Urothelium cell line (cell line): ENCODE measurements around the gene XPC.

ENCODE experiments used
- DNase-seq: peaks from one replicate; pipeline ENCODE4 v3.0.0; 2011; ENCODE audit warnings: low spot score, mixed read lengths
- FAIRE-seq: peaks from 2 replicates; lab custom pipeline; 2011; peaks lifted over from hg19 to GRCh38; lab: Jason Lieb, UNC

The XPC gene

GRCh38 chr3:14208977-14209394, 30.6 kb upstream of the XPC start:
- DNase-seq: no peak
- no peak for FAIRE-seq

- DNase-seq (no peak), FAIRE-seq (no peak)
Measured at GRCh38 chr3:14208168-14208567, 29.8 kb upstream of the XPC start.

GRCh38 chr3:14206548-14207177, 28.3 kb upstream of the XPC start:
- no peak for FAIRE-seq
- no peak for DNase-seq

- DNase-seq (no peak), FAIRE-seq (no peak)
Measured at GRCh38 chr3:14204515-14205284, 26.3 kb upstream of the XPC start.

- DNase-seq (peak; percentile 82), FAIRE-seq (no peak)
Measured at GRCh38 chr3:14203521-14204079, 25.2 kb upstream of the XPC start.

- no peak for FAIRE-seq
Measured at GRCh38 chr3:14202874-14203520, 24.6 kb upstream of the XPC start.

GRCh38 chr3:14201940-14202684, 23.7 kb upstream of the XPC start:
- FAIRE-seq (no peak), DNase-seq (no peak)

More at GRCh38 chr3:14202874-14203520, 24.6 kb upstream of the XPC start:
- no peak for DNase-seq

- no peak for FAIRE-seq
- no peak for DNase-seq
Measured at GRCh38 chr3:14200841-14201240, 22.4 kb upstream of the XPC start.

GRCh38 chr3:14200276-14200675, 21.9 kb upstream of the XPC start:
- FAIRE-seq: no peak

GRCh38 chr3:14199641-14200040, 21.2 kb upstream of the XPC start:
- DNase-seq (no peak), FAIRE-seq (no peak)

More at GRCh38 chr3:14200276-14200675, 21.9 kb upstream of the XPC start:
- no peak for DNase-seq

- FAIRE-seq: no peak
Measured at GRCh38 chr3:14194865-14195264, 16.5 kb upstream of the XPC start.

GRCh38 chr3:14188041-14188754, 9.8 kb upstream of the XPC start:
- DNase-seq: no peak
- FAIRE-seq: no peak

More at GRCh38 chr3:14194865-14195264, 16.5 kb upstream of the XPC start:
- no peak for DNase-seq

- no peak for DNase-seq
- no peak for FAIRE-seq
Measured at GRCh38 chr3:14186854-14187458, 8.6 kb upstream of the XPC start.

- no peak for DNase-seq
- FAIRE-seq: no peak
Measured at GRCh38 chr3:14183015-14183577, 4.7 kb upstream of the XPC start.

GRCh38 chr3:14181253-14181652, 2.9 kb upstream of the XPC start:
- DNase-seq (no peak), FAIRE-seq (no peak)

GRCh38 chr3:14179795-14180194, 1.4 kb upstream of the XPC start:
- FAIRE-seq (no peak), DNase-seq (no peak)

GRCh38 chr3:14179114-14179465, 689 bp upstream of the XPC start:
- FAIRE-seq: no peak
- DNase-seq: no peak

- FAIRE-seq (no peak), DNase-seq (no peak)
Measured at GRCh38 chr3:14177580-14178246, 688 bp downstream of the XPC start.
